Retinal pigment epithelial cell (primary cell): ENCODE data around the gene WDR18.

Source experiments
- DNase-seq: peaks from one replicate; pipeline ENCODE4 v3.0.0-alpha.2; 2010; ENCODE audit warnings: low read depth
- H3K4me3 ChIP-seq: 2 replicates; pipeline ENCODE4 v1.5.1; 2011; ENCODE audit warnings: mild to moderate bottlenecking, low read length, control low read depth, moderate library complexity
- TF ChIP-seq, protein P1 (sequence below): conservative IDR thresholded peaks from 2 replicates; pipeline ENCODE4 v1.5.1; 2011; ENCODE audit warnings: low read depth, low read length, control low read depth, inconsistent platforms

Gene WDR18

DNA sequence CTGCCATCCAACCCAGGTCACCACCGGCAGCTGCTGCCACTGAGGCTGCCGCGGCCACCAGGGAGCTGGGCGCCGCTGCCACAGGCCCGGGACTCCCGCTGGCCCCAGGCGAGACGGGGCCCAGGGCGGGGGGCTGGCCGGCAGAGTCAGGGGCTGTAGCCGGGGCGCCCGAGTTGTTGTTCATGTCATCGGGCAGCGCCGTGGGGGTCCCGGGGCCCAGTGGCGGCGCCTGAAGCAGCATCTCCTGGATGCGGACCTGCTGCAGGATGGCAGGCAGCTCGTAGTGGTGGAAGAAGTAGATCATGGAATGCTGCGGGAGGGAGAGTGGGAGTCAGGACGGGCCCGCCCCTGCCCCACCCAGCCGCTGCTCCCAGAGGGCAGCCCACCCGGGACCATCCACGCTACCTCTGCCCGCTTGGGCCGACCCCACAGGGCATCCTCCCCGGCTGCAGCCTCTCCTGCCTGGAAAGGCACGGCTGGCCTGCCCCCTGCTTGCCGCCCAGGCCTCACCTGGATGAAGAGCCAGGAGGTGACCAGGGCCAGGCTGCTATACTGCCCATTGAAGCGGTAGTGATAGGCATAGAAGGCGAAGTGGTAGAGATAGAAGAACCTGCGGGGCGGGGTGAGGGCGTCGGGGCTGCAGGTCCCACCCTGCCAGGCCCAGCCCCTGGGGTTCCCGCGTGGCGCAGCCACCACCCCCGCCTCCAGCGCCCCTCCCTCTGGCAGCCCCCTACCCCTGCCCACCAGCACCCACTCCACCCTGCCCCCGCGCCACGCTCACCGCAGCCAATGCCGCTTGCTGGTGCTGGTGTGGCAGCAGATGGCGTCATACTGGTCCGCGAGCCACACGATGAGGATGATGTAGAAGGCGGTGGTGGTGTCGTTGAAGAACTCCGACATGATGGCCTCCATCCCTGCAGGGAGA, 26.7 kb downstream of the WDR18 start:
- TF ChIP-seq, protein P1, sequence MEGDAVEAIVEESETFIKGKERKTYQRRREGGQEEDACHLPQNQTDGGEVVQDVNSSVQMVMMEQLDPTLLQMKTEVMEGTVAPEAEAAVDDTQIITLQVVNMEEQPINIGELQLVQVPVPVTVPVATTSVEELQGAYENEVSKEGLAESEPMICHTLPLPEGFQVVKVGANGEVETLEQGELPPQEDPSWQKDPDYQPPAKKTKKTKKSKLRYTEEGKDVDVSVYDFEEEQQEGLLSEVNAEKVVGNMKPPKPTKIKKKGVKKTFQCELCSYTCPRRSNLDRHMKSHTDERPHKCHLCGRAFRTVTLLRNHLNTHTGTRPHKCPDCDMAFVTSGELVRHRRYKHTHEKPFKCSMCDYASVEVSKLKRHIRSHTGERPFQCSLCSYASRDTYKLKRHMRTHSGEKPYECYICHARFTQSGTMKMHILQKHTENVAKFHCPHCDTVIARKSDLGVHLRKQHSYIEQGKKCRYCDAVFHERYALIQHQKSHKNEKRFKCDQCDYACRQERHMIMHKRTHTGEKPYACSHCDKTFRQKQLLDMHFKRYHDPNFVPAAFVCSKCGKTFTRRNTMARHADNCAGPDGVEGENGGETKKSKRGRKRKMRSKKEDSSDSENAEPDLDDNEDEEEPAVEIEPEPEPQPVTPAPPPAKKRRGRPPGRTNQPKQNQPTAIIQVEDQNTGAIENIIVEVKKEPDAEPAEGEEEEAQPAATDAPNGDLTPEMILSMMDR, result no peak
- no peak overlapping the region for H3K4me3 ChIP-seq
- no peak for DNase-seq

DNA sequence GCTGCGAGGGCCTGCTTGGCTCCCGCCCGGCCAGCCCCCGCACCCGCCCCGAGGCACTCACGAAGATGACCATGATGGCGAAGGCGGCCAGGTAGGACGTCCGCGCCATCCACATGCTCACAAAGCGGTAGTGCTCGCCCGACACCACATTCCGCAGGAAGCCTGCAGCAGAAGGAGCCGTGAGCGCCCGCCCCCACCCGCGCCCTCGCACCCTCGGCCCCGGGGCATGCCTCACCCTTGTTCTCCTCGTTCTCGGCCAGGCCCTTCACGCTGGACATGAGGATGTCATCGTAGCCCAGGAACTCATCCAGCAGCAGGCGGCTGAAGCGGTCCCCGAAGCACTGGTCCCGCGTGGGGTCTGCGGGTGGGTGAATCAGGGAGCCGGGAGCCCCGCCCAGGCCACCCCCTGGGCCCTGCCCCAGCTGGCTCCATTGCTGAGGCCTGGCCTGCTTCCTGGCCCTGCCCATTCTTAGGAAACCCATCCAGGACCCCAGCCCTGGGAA, 27.7 kb downstream of the WDR18 start:
- H3K4me3 ChIP-seq, result no peak overlapping the region
- TF ChIP-seq, protein P1, result no peak
- DNase-seq, result no peak

GRCh38 chr19:1012334-1012733, 28.2 kb downstream of the WDR18 start:
- DNase-seq, result no peak
- TF ChIP-seq, protein P1, result no peak
- H3K4me3 ChIP-seq, result no peak overlapping the region

DNA sequence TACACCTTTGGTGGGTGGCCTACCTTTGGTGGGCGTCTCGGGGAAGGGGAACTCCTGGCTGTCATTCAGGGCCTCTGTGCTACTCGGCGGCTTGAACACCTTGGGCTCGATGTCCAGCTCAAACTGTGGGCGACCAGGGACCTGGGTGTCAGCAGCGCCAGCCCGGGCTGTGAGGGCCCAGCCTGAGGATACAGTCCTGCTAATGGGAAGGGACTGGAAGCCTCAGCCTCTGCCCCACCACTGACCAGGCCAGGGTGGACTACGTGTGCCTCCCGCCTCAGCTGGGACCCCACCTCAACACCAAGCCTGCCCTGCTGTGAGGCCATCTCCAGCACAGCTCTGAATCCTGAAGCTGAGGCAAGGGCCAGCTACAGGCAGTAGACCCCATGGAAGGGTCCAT, 29.1 kb downstream of the WDR18 start:
- TF ChIP-seq, protein P1, result no peak
- H3K4me3 ChIP-seq, result no peak overlapping the region
- DNase-seq, result no peak

GRCh38 chr19:1014161-1015060, 30.3 kb downstream of the WDR18 start:
- H3K4me3 ChIP-seq, result no peak overlapping the region
- DNase-seq, result no peak
- TF ChIP-seq, protein P1, result no peak

DNA sequence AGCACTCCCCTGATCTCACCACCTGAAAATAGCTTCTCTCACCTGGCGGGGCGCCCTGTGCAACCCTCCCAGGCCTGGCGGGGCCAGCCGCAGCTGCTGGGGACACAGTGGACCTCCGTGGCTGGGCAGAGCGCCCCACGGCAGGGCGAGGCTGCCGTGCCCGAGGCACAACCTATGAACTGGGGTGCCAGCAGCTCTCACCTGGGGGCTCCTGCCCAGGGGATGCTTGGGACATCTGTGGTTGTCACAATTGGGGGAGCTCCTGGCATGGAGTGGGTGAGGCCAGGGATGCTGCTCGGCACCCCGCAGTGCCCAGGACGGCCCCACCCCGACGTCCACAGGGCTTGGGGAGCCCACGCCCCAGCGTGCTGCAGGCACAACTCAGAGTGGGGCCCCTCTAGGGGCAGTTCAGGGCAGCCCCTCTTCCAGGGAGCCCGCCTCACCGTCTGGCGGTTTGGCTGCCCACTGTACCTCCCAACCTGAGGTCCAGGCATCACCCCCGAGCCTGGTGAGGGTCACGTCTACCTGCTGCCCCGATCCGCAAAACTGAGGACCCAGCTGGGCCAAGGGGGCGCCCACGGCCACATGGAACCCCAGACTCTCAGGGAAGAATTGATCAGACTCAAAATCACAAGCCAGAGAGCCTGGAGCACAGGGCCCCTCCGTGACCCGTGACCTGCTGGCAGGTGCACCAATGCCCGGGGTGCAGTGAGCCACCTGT, 31.1 kb downstream of the WDR18 start:
- no peak for DNase-seq

More for the DNA sequence above, 31.1 kb downstream of the WDR18 start:
- TF ChIP-seq, protein P1, result no peak
- H3K4me3 ChIP-seq, result no peak overlapping the region
